K562 (cell line): Measurements from ENCODE around the gene SMARCA4. TPM values are rescaled to one million over a fixed set of nuclear protein-coding genes. Genes with fewer than 3 reads are reported as not detected.

Source experiments
- BCL6 ChIP-seq: fragments of 250-450 bp; sonication (Bioruptor Pico); IDR thresholded peaks from 2 replicates; pipeline ENCODE4 v1.4.0; 2020
- CBX5 ChIP-seq: IDR thresholded peaks from 2 replicates; pipeline ENCODE4 v1.6.1; 2014; ENCODE audit warnings: low read depth, borderline replicate concordance
- CEBPB ChIP-seq: fragments of 450-650 bp; IDR thresholded peaks from 2 replicates; pipeline ENCODE4 v1.6.1; 2016; ENCODE audit warnings: missing genetic modification characterization, missing compliant biosample characterization
- ESRRB ChIP-seq: fragments of 250-450 bp; sonication (Bioruptor Pico); IDR thresholded peaks from 2 replicates; pipeline ENCODE4 v1.5.0; 2020; ENCODE audit warnings: mild to moderate bottlenecking, moderate library complexity, borderline replicate concordance
- HMG20B ChIP-seq: fragments of 250-450 bp; sonication (Bioruptor Pico); IDR thresholded peaks from 2 replicates; pipeline ENCODE4 v1.5.0; 2021; ENCODE audit warnings: mild to moderate bottlenecking
- HNRNPH1 ChIP-seq: fragments of 200-400 bp; formaldehyde crosslinking; optimal IDR thresholded peaks from 2 replicates; pipeline ENCODE3; 2017; ENCODE audit warnings: low read depth, mild to moderate bottlenecking, low read length, moderate library complexity
- JUN ChIP-seq, 2 experiments: sonication (generic) in 1 of 2; formaldehyde crosslinking in 1 of 2; IDR thresholded peaks; 2 replicates each; pipeline versions ENCODE4 v1.6.1 to v1.8.0; 2012 to 2022; ENCODE audit warnings: borderline replicate concordance in 2 of 2, mild to moderate bottlenecking in 2 of 2, improper control_type of control experiment in 1 of 2, low read depth in 1 of 2, low read length in 1 of 2, missing genetic modification reagents in 1 of 2
- KAT7 ChIP-seq: sonication (generic); formaldehyde crosslinking; IDR thresholded peaks from 2 replicates; pipeline ENCODE4 v1.8.0; 2022; ENCODE audit warnings: missing genetic modification reagents, mild to moderate bottlenecking, borderline replicate concordance
- MYNN ChIP-seq, 2 experiments: sonication (generic); formaldehyde crosslinking in 1 of 2; IDR thresholded peaks; 2 replicates each; pipeline versions ENCODE4 v1.5.0 to v1.6.1; 2016 to 2020; ENCODE audit warnings: antibody characterized with exemption in 1 of 2, missing genetic modification reagents in 1 of 2
- NEUROD1 ChIP-seq: fragments of 150-350 bp; IDR thresholded peaks from 2 replicates; pipeline ENCODE4 v1.6.1; 2014; ENCODE audit warnings: borderline replicate concordance, low read length, low read depth; ENCODE audit not compliant: partially characterized antibody
- POLR2AphosphoS5 ChIP-seq: IDR thresholded peaks from 2 replicates; pipeline ENCODE4 v1.6.1; 2011; ENCODE audit warnings: mild to moderate bottlenecking, low read depth, low read length, moderate library complexity; ENCODE audit not compliant: control insufficient read depth, insufficient read depth
- SAP30 ChIP-seq: fragments of 200-600 bp; sonication (generic); IDR thresholded peaks from 2 replicates; pipeline ENCODE4 v1.6.1; 2012; ENCODE audit warnings: borderline replicate concordance, low read depth, mild to moderate bottlenecking, moderate library complexity, low read length, control low read depth, inconsistent platforms; ENCODE audit not compliant: insufficient read depth, poor library complexity, severe bottlenecking
- SMAD3 ChIP-seq: fragments of 450-650 bp; formaldehyde crosslinking; conservative IDR thresholded peaks from 2 replicates; pipeline ENCODE4 v1.4.0; 2020; ENCODE audit warnings: mild to moderate bottlenecking
- SNIP1 ChIP-seq: fragments of 450-650 bp; IDR thresholded peaks from 2 replicates; pipeline ENCODE4 v1.7.1; 2017; ENCODE audit warnings: low read depth, mild to moderate bottlenecking
- TCF15 ChIP-seq: fragments of 250-450 bp; sonication (Bioruptor Pico); IDR thresholded peaks from 2 replicates; pipeline ENCODE4 v1.8.0; 2022; ENCODE audit warnings: moderate library complexity, mild to moderate bottlenecking, inconsistent platforms
- TGIF2 ChIP-seq: sonication (generic); formaldehyde crosslinking; IDR thresholded peaks from 2 replicates; pipeline ENCODE4 v1.8.1; 2022; ENCODE audit warnings: mild to moderate bottlenecking, missing genetic modification reagents, moderate library complexity
- THRAP3 ChIP-seq: fragments of 450-650 bp; IDR thresholded peaks from 2 replicates; pipeline ENCODE4 v1.6.1; 2016; ENCODE audit warnings: mild to moderate bottlenecking, inconsistent platforms, borderline replicate concordance
- ZFP91 ChIP-seq: sonication (generic); formaldehyde crosslinking; IDR thresholded peaks from 2 replicates; pipeline ENCODE4 v1.8.0; 2022; ENCODE audit warnings: mild to moderate bottlenecking, missing genetic modification reagents
- ZNF699 ChIP-seq: fragments of 250-450 bp; sonication (Bioruptor Pico); IDR thresholded peaks from 2 replicates; pipeline ENCODE4 v1.8.0; 2021; ENCODE audit warnings: mild to moderate bottlenecking, moderate library complexity; ENCODE audit not compliant: insufficient replicate concordance
- polyA plus RNA-seq, 8 experiments: library from polyadenylated mRNA; depleted of rRNA in 4 of 8; stranded (reverse) in 5 of 8; unstranded in 3 of 8; fragments of >200 nt; fragmentation: Nextera tagmentation in 2 of 8; fragmentation: Illumina TruSeq in 1 of 8; extraction: Ambion mirVana in 2 of 8; extraction: Trizol in 1 of 8; gene quantifications; 2 replicates each; pipeline versions ENCODE4 v1.2.1 to v1.2.3, GENCODE V29; 2011 to 2014; ENCODE audit warnings: inconsistent platforms in 1 of 8, missing spikeins in 1 of 8
- total RNA-seq, 7 experiments: library from RNA; depleted of rRNA in 6 of 7; stranded (reverse); fragments of >200 nt in 6 of 7; fragmentation: Illumina TruSeq in 2 of 7; extraction: Trizol in 2 of 7; gene quantifications; 2 replicates each; pipeline versions ENCODE4 v1.2.1 to v1.2.3, GENCODE V29; 2011 to 2021; ENCODE audit warnings: low replicate concordance in 1 of 7
- TF ChIP-seq, protein P1 (sequence below): sonication (generic); formaldehyde crosslinking; IDR thresholded peaks from 2 replicates; pipeline ENCODE4 v1.8.0; 2023; ENCODE audit warnings: mild to moderate bottlenecking, missing genetic modification reagents
- TF ChIP-seq, protein P2 (sequence below): sonication (generic); formaldehyde crosslinking; IDR thresholded peaks from 2 replicates; pipeline ENCODE4 v1.8.1; 2023; ENCODE audit warnings: mild to moderate bottlenecking, missing genetic modification reagents
- TF ChIP-seq, protein P3 (sequence below): fragments of 250-450 bp; sonication (Bioruptor Pico); IDR thresholded peaks from 2 replicates; pipeline ENCODE4 v1.8.0; 2022; ENCODE audit warnings: moderate library complexity, mild to moderate bottlenecking, inconsistent platforms

Gene SMARCA4
- total and polyA plus RNA-seq, 9 of the 15 experiments (the other 6 are each of a cell fraction or from before 2014, with no cell fraction given), result 19.3 to 207 (median 52.1) TPM

DNA sequence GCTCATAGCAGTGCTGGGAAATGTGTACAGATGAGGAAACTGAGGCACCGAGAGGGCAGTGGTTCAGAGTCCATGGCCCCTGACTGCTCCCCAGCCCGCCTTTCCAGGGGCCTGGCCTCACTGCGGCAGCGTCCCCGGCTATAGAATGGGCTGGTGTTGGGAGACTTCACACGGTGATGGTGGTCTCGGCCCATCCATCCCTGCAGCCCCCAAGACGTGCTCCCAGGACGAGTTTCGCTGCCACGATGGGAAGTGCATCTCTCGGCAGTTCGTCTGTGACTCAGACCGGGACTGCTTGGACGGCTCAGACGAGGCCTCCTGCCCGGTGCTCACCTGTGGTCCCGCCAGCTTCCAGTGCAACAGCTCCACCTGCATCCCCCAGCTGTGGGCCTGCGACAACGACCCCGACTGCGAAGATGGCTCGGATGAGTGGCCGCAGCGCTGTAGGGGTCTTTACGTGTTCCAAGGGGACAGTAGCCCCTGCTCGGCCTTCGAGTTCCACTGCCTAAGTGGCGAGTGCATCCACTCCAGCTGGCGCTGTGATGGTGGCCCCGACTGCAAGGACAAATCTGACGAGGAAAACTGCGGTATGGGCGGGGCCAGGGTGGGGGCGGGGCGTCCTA is 144.3 kb downstream of the SMARCA4 start (continued):
- no peak for TF ChIP-seq ZFP91
- TF ChIP-seq KAT7 (CRISPR knock-in tag), result no peak
- no peak for TF ChIP-seq NEUROD1
- TF ChIP-seq SAP30, result no peak
- TF ChIP-seq MYNN (IDR thresholded peaks at IDR 0.05), result no peak
- TF ChIP-seq MYNN (CRISPR knock-in tag; IDR thresholded peaks at IDR 0.05), result no peak
- no peak for TF ChIP-seq HMG20B (CRISPR knock-in tag)
- TF ChIP-seq ESRRB (CRISPR knock-in tag), result no peak
- no peak for TF ChIP-seq CEBPB (tag)
- TF ChIP-seq BCL6 (CRISPR knock-in tag), result no peak
- TF ChIP-seq, protein P1, sequence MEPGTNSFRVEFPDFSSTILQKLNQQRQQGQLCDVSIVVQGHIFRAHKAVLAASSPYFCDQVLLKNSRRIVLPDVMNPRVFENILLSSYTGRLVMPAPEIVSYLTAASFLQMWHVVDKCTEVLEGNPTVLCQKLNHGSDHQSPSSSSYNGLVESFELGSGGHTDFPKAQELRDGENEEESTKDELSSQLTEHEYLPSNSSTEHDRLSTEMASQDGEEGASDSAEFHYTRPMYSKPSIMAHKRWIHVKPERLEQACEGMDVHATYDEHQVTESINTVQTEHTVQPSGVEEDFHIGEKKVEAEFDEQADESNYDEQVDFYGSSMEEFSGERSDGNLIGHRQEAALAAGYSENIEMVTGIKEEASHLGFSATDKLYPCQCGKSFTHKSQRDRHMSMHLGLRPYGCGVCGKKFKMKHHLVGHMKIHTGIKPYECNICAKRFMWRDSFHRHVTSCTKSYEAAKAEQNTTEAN, result no peak
- no peak for TF ChIP-seq SMAD3
- TF ChIP-seq TGIF2 (CRISPR knock-in tag), result no peak
- no peak for TF ChIP-seq CBX5
- TF ChIP-seq, protein P2, sequence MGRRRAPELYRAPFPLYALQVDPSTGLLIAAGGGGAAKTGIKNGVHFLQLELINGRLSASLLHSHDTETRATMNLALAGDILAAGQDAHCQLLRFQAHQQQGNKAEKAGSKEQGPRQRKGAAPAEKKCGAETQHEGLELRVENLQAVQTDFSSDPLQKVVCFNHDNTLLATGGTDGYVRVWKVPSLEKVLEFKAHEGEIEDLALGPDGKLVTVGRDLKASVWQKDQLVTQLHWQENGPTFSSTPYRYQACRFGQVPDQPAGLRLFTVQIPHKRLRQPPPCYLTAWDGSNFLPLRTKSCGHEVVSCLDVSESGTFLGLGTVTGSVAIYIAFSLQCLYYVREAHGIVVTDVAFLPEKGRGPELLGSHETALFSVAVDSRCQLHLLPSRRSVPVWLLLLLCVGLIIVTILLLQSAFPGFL, result no peak
- TF ChIP-seq, protein P3, sequence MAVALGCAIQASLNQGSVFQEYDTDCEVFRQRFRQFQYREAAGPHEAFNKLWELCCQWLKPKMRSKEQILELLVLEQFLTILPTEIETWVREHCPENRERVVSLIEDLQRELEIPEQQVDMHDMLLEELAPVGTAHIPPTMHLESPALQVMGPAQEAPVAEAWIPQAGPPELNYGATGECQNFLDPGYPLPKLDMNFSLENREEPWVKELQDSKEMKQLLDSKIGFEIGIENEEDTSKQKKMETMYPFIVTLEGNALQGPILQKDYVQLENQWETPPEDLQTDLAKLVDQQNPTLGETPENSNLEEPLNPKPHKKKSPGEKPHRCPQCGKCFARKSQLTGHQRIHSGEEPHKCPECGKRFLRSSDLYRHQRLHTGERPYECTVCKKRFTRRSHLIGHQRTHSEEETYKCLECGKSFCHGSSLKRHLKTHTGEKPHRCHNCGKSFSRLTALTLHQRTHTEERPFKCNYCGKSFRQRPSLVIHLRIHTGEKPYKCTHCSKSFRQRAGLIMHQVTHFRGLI (CRISPR knock-in tag), result no peak
- no peak for TF ChIP-seq SNIP1
- TF ChIP-seq TCF15, result no peak
- TF ChIP-seq HNRNPH1, result no peak
- TF ChIP-seq POLR2AphosphoS5, result peak; percentile 51
- TF ChIP-seq THRAP3, result no peak
- no peak for TF ChIP-seq ZNF699
- no peak for TF ChIP-seq JUN (IDR thresholded peaks at IDR 0.05; ENCODE audit: borderline replicate concordance, low read depth, low read length)
- no peak for TF ChIP-seq JUN (CRISPR knock-in tag; IDR thresholded peaks at IDR 0.05; ENCODE audit: borderline replicate concordance)
